Thoracic aorta (tissue), 2 donors: ENCODE results near the gene CSTF3. TPM values are rescaled to one million over a fixed set of nuclear protein-coding genes. Genes with fewer than 3 reads are reported as not detected.

Source experiments
- ATAC-seq: fragments of 150-250 bp; one replicate; pipeline ENCODE4 v1.8.0; 2017; ENCODE audit warnings: low read depth; ENCODE audit not compliant: insufficient number of reproducible peaks, low FRiP score
- DNase-seq: peaks from one replicate; pipeline ENCODE4 v3.0.0-alpha.2; 2020; ENCODE audit warnings: low spot score
- H3K27ac ChIP-seq, 2 donors: fragments of 200-600 bp; sonication (generic); 1 replicate in 1 of 2; 2 replicates in 1 of 2; pipeline ENCODE4 v1.5.1; 2016; ENCODE audit warnings: mild to moderate bottlenecking in 2 of 2, moderate library complexity in 2 of 2
- H3K27me3 ChIP-seq: fragments of 200-600 bp; sonication (generic); replicated peaks from 2 replicates; pipeline ENCODE4 v1.6.0; 2016; ENCODE audit warnings: mild to moderate bottlenecking; ENCODE audit not compliant: insufficient read depth
- H3K36me3 ChIP-seq: fragments of 200-600 bp; sonication (generic); one replicate; pipeline ENCODE4 v1.5.1; 2016
- H3K4me1 ChIP-seq, 2 donors: fragments of 200-600 bp; sonication (generic); 1 replicate in 1 of 2; 2 replicates in 1 of 2; pipeline versions ENCODE4 v1.5.1 to v1.6.0; 2016; ENCODE audit warnings: low read depth in 2 of 2, mild to moderate bottlenecking in 1 of 2; ENCODE audit not compliant: control insufficient read depth in 1 of 2
- H3K4me3 ChIP-seq: fragments of 200-600 bp; sonication (generic); 2 replicates; pipeline ENCODE4 v1.5.1; 2016; ENCODE audit warnings: mild to moderate bottlenecking
- H3K9me3 ChIP-seq: fragments of 200-600 bp; sonication (generic); 2 replicates; pipeline ENCODE4 v1.5.1; 2016
- total RNA-seq, 2 donors: library from RNA; depleted of rRNA; stranded (reverse); fragments of >200 nt; gene quantifications; one replicate each; pipeline versions ENCODE4 v1.1.0 to v1.2.3, GENCODE V29; 2016
- TF ChIP-seq, protein P1 (sequence below): fragments of 200-600 bp; sonication (generic); IDR thresholded peaks from one replicate; pipeline ENCODE4 v1.5.1; 2019; ENCODE audit warnings: antibody characterized with exemption

CSTF3 gene
- total RNA-seq, 2 donors from 2014 or later: 11.1 to 29.3 TPM

DNA sequence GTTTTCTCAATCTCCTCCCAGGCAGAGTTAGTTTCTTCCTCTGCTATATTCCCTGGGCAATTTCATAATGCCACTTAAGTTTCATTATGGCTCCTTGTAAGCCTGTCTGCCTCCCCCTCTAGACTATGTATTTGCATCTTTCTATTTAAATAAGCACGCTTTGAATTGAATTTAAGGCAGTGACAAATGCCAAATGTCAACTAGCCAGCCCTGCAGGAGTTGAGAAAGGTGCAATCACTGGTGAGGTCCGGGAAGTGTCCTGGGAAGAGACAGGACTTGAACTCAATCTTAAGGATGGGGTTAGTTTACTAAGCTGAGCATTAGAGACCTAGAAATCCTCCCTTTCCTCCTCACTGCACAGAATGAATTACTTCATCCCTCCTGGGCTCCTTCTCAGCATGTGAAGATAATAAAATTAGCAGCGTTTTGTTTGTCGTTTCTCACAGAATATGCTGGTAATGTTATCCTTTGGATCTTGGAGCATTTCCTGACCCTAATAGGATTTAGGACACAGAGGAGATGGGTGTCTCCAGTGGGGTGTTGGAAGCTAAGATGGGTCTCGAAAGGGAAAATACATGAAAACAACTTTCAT lies 120.3 kb downstream of the CSTF3 start:
- peak overlapping the region in 1 of 2 donors; percentile 91 for H3K27ac ChIP-seq
- H3K27me3 ChIP-seq: no peaks in the 10 kb centered on the region
- H3K9me3 ChIP-seq: no peaks in the 10 kb centered on the region
- ATAC-seq: no peak
- no peaks in the 10 kb centered on the region for H3K36me3 ChIP-seq
- DNase-seq: no peak
- peak overlapping the region; percentile 91 for H3K4me3 ChIP-seq
- peaks cover 7 to 19% of the 10 kb centered on the region in 2 donors for H3K4me1 ChIP-seq
- TF ChIP-seq, protein P1, sequence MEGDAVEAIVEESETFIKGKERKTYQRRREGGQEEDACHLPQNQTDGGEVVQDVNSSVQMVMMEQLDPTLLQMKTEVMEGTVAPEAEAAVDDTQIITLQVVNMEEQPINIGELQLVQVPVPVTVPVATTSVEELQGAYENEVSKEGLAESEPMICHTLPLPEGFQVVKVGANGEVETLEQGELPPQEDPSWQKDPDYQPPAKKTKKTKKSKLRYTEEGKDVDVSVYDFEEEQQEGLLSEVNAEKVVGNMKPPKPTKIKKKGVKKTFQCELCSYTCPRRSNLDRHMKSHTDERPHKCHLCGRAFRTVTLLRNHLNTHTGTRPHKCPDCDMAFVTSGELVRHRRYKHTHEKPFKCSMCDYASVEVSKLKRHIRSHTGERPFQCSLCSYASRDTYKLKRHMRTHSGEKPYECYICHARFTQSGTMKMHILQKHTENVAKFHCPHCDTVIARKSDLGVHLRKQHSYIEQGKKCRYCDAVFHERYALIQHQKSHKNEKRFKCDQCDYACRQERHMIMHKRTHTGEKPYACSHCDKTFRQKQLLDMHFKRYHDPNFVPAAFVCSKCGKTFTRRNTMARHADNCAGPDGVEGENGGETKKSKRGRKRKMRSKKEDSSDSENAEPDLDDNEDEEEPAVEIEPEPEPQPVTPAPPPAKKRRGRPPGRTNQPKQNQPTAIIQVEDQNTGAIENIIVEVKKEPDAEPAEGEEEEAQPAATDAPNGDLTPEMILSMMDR: no peak

DNA sequence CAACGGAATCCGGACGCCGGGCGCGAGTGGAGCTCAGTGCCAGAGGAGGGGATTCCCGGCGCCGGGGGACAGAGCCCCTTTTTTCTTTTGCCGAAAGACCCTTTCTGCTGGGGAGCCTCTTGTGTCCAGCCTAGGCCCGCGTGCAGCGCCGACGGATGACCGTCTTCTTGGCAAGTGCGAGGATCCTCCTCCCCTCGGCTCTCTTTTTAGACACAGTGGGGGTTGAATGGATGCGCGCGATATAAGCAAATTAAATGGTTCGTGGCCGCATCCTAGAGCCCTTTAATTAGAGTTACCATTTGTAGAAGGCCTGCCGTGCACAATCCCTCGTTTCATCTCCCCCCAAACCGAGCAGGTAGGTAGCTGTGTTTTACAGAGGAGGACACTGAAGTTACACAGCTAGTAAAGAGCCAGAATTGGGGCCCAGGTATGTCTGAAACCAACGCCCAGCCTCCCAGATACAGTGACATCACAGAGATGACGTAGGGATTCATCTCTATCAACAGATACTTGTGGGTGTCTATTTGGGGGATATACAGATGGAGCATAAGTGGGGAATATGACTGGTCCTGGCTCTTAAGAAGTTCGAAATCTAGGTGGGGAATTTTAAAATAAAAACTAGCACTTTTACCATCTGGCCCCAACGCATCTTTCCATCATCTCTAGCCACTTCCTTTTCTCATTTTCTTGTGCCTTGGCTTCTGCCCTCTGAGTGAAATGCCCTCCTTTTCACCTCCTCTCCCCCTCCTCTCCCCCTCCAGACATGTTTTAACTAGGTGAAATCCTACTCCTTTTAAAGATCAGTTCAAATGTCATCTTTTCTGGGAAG lies 121.0 kb downstream of the CSTF3 start:
- Histone ChIP-seq H3K36me3 (no peaks in the 10 kb centered on the region), H3K9me3 (no peaks in the 10 kb centered on the region), H3K4me1 (peaks cover 7 to 14% of the 10 kb centered on the region in 2 donors), H3K4me3 (peak overlapping the region; percentile 91), H3K27me3 (no peaks in the 10 kb centered on the region), H3K27ac (peak overlapping the region; percentile 91 to 95)
- ATAC-seq (peak; percentile 7), DNase-seq (no peak)
- TF ChIP-seq, protein P1: no peak

DNA sequence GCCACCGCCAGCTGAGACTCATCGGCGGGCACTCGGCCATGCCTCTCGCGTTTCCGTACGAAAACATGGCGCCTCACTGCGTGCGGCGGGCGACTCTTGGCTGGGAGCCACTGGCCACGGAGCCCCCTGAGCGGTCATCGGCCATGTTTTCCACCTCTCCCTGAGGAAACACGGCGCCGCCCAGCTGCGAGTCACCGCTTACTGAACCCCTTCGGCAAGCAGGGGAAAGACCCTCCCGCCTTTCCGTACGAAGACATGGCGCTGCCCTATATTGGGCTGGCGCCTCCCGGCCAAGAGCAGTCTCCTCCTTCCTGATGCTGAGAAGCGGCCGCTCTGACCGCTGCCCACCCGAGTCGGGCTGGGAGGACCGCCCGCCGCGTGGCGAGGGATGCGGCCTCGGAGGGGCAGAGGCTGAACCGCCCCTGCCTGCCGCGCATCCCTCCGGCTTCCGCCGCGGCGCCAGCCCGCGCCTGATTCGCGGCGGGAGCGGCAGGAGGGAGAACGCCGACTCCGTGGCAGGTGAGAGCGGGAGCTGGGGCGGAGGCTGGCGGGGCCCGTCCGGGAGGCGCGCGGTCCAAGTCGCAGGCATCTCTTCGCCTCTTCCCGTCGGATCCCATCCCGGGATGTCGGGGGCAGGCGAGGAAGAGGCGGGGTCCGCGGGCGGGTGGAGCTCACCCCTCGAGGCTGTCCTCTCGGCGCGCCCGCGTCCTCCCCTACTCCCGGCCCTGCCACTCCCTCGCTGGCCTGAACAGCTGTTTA lies 121.8 kb downstream of the CSTF3 start, which contains the start of gene TCP11L1:
TSS of gene TCP11L1 (plus strand) at position 299 of the 759 bp plus-strand sequence. CDS start 4,202 bp downstream, outside the sequence.
- Histone ChIP-seq H3K27me3 (no peaks in the 10 kb centered on the region), H3K9me3 (no peaks in the 10 kb centered on the region), H3K4me1 (peaks cover 7 to 14% of the 10 kb centered on the region in 2 donors), H3K4me3 (peak within 1 kb of the TSS; percentile 91), H3K36me3 (no peaks in the 10 kb centered on the region), H3K27ac (peak within 1 kb of the TSS; percentile 91 to 95)
- ATAC-seq (peak; percentile 90), DNase-seq (peak; percentile 82)
- TF ChIP-seq, protein P1: no peak

- Histone ChIP-seq H3K9me3 (no peaks in the 10 kb centered on the region), H3K4me3 (no peak overlapping the region), H3K36me3 (no peaks in the 10 kb centered on the region), H3K27me3 (no peaks in the 10 kb centered on the region), H3K4me1 (no peaks in the 10 kb centered on the region), H3K27ac (no peak overlapping the region)
- TF ChIP-seq, protein P1: no peak
- ATAC-seq (no peak), DNase-seq (no peak)
Measured at GRCh38 chr11:33035011-33035410, 126.3 kb downstream of the CSTF3 start.

Other genes starting within 250 kb of the CSTF3 start
- 1 to 10 TPM in 1 of 2 donors, not detected in 1; 1.1 TPM for gene DEPDC7, start 145.6 kb downstream of the CSTF3 start, total RNA-seq
- gene TCP11L1, start 121.9 kb downstream of the CSTF3 start, total RNA-seq: 10 to 100 TPM; 49.2 to 62.7 TPM
- gene HIPK3, start 95.9 kb upstream of the CSTF3 start, total RNA-seq: 100 to 1,000 TPM; 125 to 311 TPM
- gene KIAA1549L, start 214.6 kb upstream of the CSTF3 start, total RNA-seq: under 1 TPM in 1 of 2 donors, not detected in 1; 0.41 TPM